Duodenal mucosa (tissue), 2 donors: ENCODE data around the gene NELFA.

Experiments used
- H3K27ac ChIP-seq: one replicate; pipeline ENCODE4 v1.7.0; 2013; ENCODE audit warnings: low read depth, low read length
- H3K27me3 ChIP-seq, 2 donors: one replicate each; pipeline ENCODE4 v1.7.0; 2013; ENCODE audit warnings: low read length in 2 of 2, control low read depth in 1 of 2; ENCODE audit not compliant: insufficient read depth in 2 of 2, control insufficient read depth in 1 of 2
- H3K36me3 ChIP-seq, 2 donors: one replicate each; pipeline ENCODE4 v1.7.0; 2013; ENCODE audit warnings: low read length in 2 of 2, control low read depth in 1 of 2; ENCODE audit not compliant: insufficient read depth in 2 of 2, control insufficient read depth in 1 of 2
- H3K4me1 ChIP-seq, 2 donors: one replicate each; pipeline ENCODE4 v1.7.0; 2013; ENCODE audit warnings: low read length in 2 of 2, control low read depth in 1 of 2; ENCODE audit not compliant: insufficient read depth in 2 of 2, control insufficient read depth in 1 of 2
- H3K4me3 ChIP-seq, 2 donors: one replicate each; pipeline ENCODE4 v1.7.0; 2013; ENCODE audit warnings: low read length in 2 of 2, low read depth in 1 of 2
- H3K9ac ChIP-seq, 2 donors: one replicate each; pipeline ENCODE4 v1.7.0; 2013; ENCODE audit warnings: low read length in 2 of 2, low read depth in 1 of 2
- H3K9me3 ChIP-seq, 2 donors: one replicate each; pipeline ENCODE4 v1.7.0; 2013; ENCODE audit warnings: low read length in 2 of 2, control low read depth in 1 of 2; ENCODE audit not compliant: control insufficient read depth in 1 of 2

NELFA gene

GRCh38 chr4:1983053-1983845, 25.5 kb downstream of the NELFA start:
- Histone ChIP-seq H3K9me3 (no peaks in the 10 kb centered on the region), H3K4me3 (no peak overlapping the region), H3K27ac (no peak overlapping the region), H3K27me3 (no peaks in the 10 kb centered on the region), H3K36me3 (peaks cover 31 to 98% of the 10 kb centered on the region in 2 donors), H3K9ac (no peak overlapping the region), H3K4me1 (no peaks in the 10 kb centered on the region)

GRCh38 chr4:1982124-1983052, 26.4 kb downstream of the NELFA start:
- H3K4me1 ChIP-seq = no peaks in the 10 kb centered on the region
- no peak overlapping the region for H3K9ac ChIP-seq
- no peak overlapping the region for H3K4me3 ChIP-seq
- H3K27ac ChIP-seq = no peak overlapping the region
- H3K9me3 ChIP-seq = no peaks in the 10 kb centered on the region
- no peaks in the 10 kb centered on the region for H3K27me3 ChIP-seq
- H3K36me3 ChIP-seq = peaks cover 28 to 94% of the 10 kb centered on the region in 2 donors

- Histone ChIP-seq H3K9ac (no peak overlapping the region), H3K27me3 (no peaks in the 10 kb centered on the region), H3K4me3 (no peak overlapping the region), H3K4me1 (no peaks in the 10 kb centered on the region), H3K36me3 (peaks cover 22 to 94% of the 10 kb centered on the region in 2 donors), H3K27ac (no peak overlapping the region), H3K9me3 (no peaks in the 10 kb centered on the region)
Observed at GRCh38 chr4:1981251-1982058, 27.3 kb downstream of the NELFA start.

- Histone ChIP-seq H3K4me3 (no peak overlapping the region), H3K36me3 (peaks cover 22 to 94% of the 10 kb centered on the region in 2 donors), H3K27me3 (no peaks in the 10 kb centered on the region), H3K27ac (no peak overlapping the region), H3K9me3 (no peaks in the 10 kb centered on the region), H3K9ac (no peak overlapping the region), H3K4me1 (no peaks in the 10 kb centered on the region)
Observed at GRCh38 chr4:1980561-1981041, 28.2 kb downstream of the NELFA start.

GRCh38 chr4:1979477-1980196, 29.1 kb downstream of the NELFA start:
- no peak overlapping the region for H3K27ac ChIP-seq
- H3K9me3 ChIP-seq = no peaks in the 10 kb centered on the region
- no peaks in the 10 kb centered on the region for H3K4me1 ChIP-seq
- no peak overlapping the region for H3K9ac ChIP-seq
- H3K27me3 ChIP-seq = no peaks in the 10 kb centered on the region
- peaks cover 30 to 94% of the 10 kb centered on the region in 2 donors for H3K36me3 ChIP-seq
- H3K4me3 ChIP-seq = no peak overlapping the region

- H3K27me3 ChIP-seq = no peaks in the 10 kb centered on the region
- no peak overlapping the region for H3K4me3 ChIP-seq
- H3K36me3 ChIP-seq = peaks cover 28 to 93% of the 10 kb centered on the region in 2 donors
- no peaks in the 10 kb centered on the region for H3K4me1 ChIP-seq
- H3K9ac ChIP-seq = no peak overlapping the region
- H3K27ac ChIP-seq = no peak overlapping the region
- H3K9me3 ChIP-seq = no peaks in the 10 kb centered on the region
Observed at GRCh38 chr4:1978741-1979476, 29.9 kb downstream of the NELFA start.

GRCh38 chr4:1978226-1978625, 30.5 kb downstream of the NELFA start:
- Histone ChIP-seq H3K9me3 (no peaks in the 10 kb centered on the region), H3K4me1 (no peaks in the 10 kb centered on the region), H3K27ac (no peak overlapping the region), H3K9ac (no peak overlapping the region), H3K36me3 (peaks cover 23 to 93% of the 10 kb centered on the region in 2 donors), H3K27me3 (no peaks in the 10 kb centered on the region), H3K4me3 (no peak overlapping the region)

- peaks cover 22 to 87% of the 10 kb centered on the region in 2 donors for H3K36me3 ChIP-seq
- no peaks in the 10 kb centered on the region for H3K27me3 ChIP-seq
- H3K4me1 ChIP-seq = no peaks in the 10 kb centered on the region
- no peak overlapping the region for H3K9ac ChIP-seq
- no peak overlapping the region for H3K27ac ChIP-seq
- no peaks in the 10 kb centered on the region for H3K9me3 ChIP-seq
- H3K4me3 ChIP-seq = no peak overlapping the region
Observed at GRCh38 chr4:1976416-1977352, 32.1 kb downstream of the NELFA start.
